GM20431 (cell line): ENCODE results near the gene RPL11.
"Not testable (repeated sequence)": the region's sequence is repeated elsewhere in the genome, so short reads cannot be mapped to it uniquely, and the experiment has no call there.

Experiments
- in situ Hi-C: fragments of 300-500 bp; cut with MseI, MboI; formaldehyde crosslinking; loops from one replicate; pipeline ENCODE4 v1.15.0; 2020; ENCODE audit warnings: low sequenced_read_pairs; ENCODE audit not compliant: unreplicated experiment

The RPL11 gene

GRCh38 chr1:23691499-23692307 is at the start of gene RPL11:
Gene RPL11, plus strand, starts transcription at chr1:23691806. Its CDS starts 18 bp downstream, at chr1:23691824.
- in situ Hi-C loops, result loop anchor here (10.0 kb wide), 1 partner anchor 63 kb away; no protein-coding TSS in a partner anchor

- in situ Hi-C loops, result no loop called here
Measured at GRCh38 chr1:23643736-23644554, 47.7 kb upstream of the RPL11 start.

- in situ Hi-C loops, result no loop called here
Measured at GRCh38 chr1:23644555-23644866, 47.1 kb upstream of the RPL11 start.

GRCh38 chr1:23645338-23645737 is 46.3 kb upstream of the RPL11 start:
- in situ Hi-C loops, result no loop called here

GRCh38 chr1:23646091-23646490 is 45.5 kb upstream of the RPL11 start:
- in situ Hi-C loops, result no loop called here

- in situ Hi-C loops, result no loop called here
Measured at GRCh38 chr1:23646541-23646940, 45.1 kb upstream of the RPL11 start.

GRCh38 chr1:23648576-23648975 is 43.0 kb upstream of the RPL11 start:
- in situ Hi-C loops, result no loop called here

- in situ Hi-C loops, result not testable (repeated sequence)
Measured at GRCh38 chr1:23649157-23649556, 42.4 kb upstream of the RPL11 start.

- in situ Hi-C loops, result no loop called here
Measured at GRCh38 chr1:23650344-23650990, 41.1 kb upstream of the RPL11 start.

- in situ Hi-C loops, result no loop called here
Measured at GRCh38 chr1:23651069-23651808, 40.4 kb upstream of the RPL11 start.

- in situ Hi-C loops, result no loop called here
Measured at GRCh38 chr1:23657659-23658275, 33.8 kb upstream of the RPL11 start.

- in situ Hi-C loops, result no loop called here
Measured at GRCh38 chr1:23660671-23661070, 30.9 kb upstream of the RPL11 start.

GRCh38 chr1:23661887-23662286 is 29.7 kb upstream of the RPL11 start:
- in situ Hi-C loops, result no loop called here

- in situ Hi-C loops, result no loop called here
Measured at GRCh38 chr1:23664837-23665795, 26.5 kb upstream of the RPL11 start.

GRCh38 chr1:23667411-23667810 is 24.2 kb upstream of the RPL11 start:
- in situ Hi-C loops, result no loop called here

- in situ Hi-C loops, result no loop called here
Measured at GRCh38 chr1:23670709-23671108, 20.9 kb upstream of the RPL11 start.

GRCh38 chr1:23673086-23673813 is 18.4 kb upstream of the RPL11 start:
- in situ Hi-C loops, result no loop called here

- in situ Hi-C loops, result no loop called here
Measured at GRCh38 chr1:23679815-23680214, 11.8 kb upstream of the RPL11 start.
